ENCODE measurements around the gene PDHB.

The PDHB gene

DNA sequence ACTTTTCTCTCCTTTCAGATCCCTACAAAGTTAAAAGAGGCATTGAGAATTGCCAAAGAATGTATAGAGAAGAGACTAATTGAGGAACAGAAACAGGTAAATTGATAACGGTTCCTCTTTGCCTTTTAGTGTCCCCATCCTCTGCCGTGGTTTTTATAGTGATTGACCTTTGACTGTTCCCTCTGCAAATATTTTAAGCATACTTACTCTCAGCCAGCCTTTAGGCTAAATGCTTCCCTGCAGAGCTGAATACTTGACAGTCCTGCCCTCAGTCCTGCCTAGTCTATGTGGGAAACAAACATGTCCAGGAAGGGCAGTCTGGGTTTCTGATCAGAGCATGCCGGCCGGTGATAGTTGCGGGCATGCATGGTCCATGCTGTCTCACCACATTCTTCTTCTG is 24.7 kb downstream of the PDHB start:
- no peak for DNase-seq (ENCODE audit: extremely low spot score)

GRCh38 chr3:58404396-58404795 is 29.2 kb downstream of the PDHB start:
- DNase-seq (ENCODE audit: extremely low spot score) = peak; percentile 33
- TF ChIP-seq SP1 (IDR thresholded peaks at IDR 0.05) = no peak
- TF ChIP-seq, protein P1, sequence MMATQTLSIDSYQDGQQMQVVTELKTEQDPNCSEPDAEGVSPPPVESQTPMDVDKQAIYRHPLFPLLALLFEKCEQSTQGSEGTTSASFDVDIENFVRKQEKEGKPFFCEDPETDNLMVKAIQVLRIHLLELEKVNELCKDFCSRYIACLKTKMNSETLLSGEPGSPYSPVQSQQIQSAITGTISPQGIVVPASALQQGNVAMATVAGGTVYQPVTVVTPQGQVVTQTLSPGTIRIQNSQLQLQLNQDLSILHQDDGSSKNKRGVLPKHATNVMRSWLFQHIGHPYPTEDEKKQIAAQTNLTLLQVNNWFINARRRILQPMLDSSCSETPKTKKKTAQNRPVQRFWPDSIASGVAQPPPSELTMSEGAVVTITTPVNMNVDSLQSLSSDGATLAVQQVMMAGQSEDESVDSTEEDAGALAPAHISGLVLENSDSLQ (IDR thresholded peaks at IDR 0.05) = peak; percentile 73
- ChIA-PET CTCF (no interaction called here), POLR2A (interaction anchor here (1.3 kb wide), 1 partner anchor 98 kb away, joined by 3 read pairs; the partner anchor contains the start of genes HTD2 and RPP14)

More for the DNA sequence above, 24.7 kb downstream of the PDHB start:
- TF ChIP-seq L3MBTL2 (conservative IDR thresholded peaks at IDR 0.05) (no peak), TARDBP (IDR thresholded peaks at IDR 0.05) (no peak), CTBP1 (IDR thresholded peaks at IDR 0.05; ENCODE audit: borderline replicate concordance) (no peak), HDGF (IDR thresholded peaks at IDR 0.05; ENCODE audit: borderline replicate concordance) (no peak), ELF4 (IDR thresholded peaks at IDR 0.05) (no peak), ZNF384 (IDR thresholded peaks at IDR 0.05) (no peak), FOXM1 (IDR thresholded peaks at IDR 0.05; ENCODE audit: borderline replicate concordance) (no peak), SUZ12 (IDR thresholded peaks at IDR 0.05) (no peak)
- TF ChIP-seq, protein P1 (IDR thresholded peaks at IDR 0.05) = no peak
- POLR2A ChIA-PET = no interaction called here
- CTCF ChIA-PET = no interaction called here

GRCh38 chr3:58403513-58404109 is 30.0 kb downstream of the PDHB start:
- DNase-seq (ENCODE audit: extremely low spot score) = no peak
- POLR2A ChIA-PET = interaction anchor here (1.3 kb wide), 1 partner anchor 98 kb away, joined by 3 read pairs; the partner anchor contains the start of genes HTD2 and RPP14
- TF ChIP-seq SUZ12 (IDR thresholded peaks at IDR 0.05) (no peak), TARDBP (IDR thresholded peaks at IDR 0.05) (no peak), L3MBTL2 (conservative IDR thresholded peaks at IDR 0.05) (no peak), ARNT (IDR thresholded peaks at IDR 0.05) (no peak)
- TF ChIP-seq, protein P1 (IDR thresholded peaks at IDR 0.05) = no peak
- CTCF ChIA-PET = no interaction called here

- CTCF ChIA-PET = interaction anchor here (0.6 kb wide), 1 partner anchor 73 kb away, joined by 3 read pairs; no protein-coding TSS in a partner anchor
- no peak for DNase-seq (ENCODE audit: extremely low spot score)
- POLR2A ChIA-PET = no interaction called here
- TF ChIP-seq CTBP1 (IDR thresholded peaks at IDR 0.05; ENCODE audit: borderline replicate concordance) (no peak), SP1 (IDR thresholded peaks at IDR 0.05) (no peak), ELF4 (IDR thresholded peaks at IDR 0.05) (no peak), BHLHE40 (IDR thresholded peaks at IDR 0.05; ENCODE audit: borderline replicate concordance) (no peak), FOXM1 (IDR thresholded peaks at IDR 0.05; ENCODE audit: borderline replicate concordance) (no peak), L3MBTL2 (conservative IDR thresholded peaks at IDR 0.05) (no peak), FOXA1 (IDR thresholded peaks at IDR 0.05) (no peak), NFRKB (IDR thresholded peaks at IDR 0.05) (no peak), ZNF384 (IDR thresholded peaks at IDR 0.05) (no peak), TARDBP (IDR thresholded peaks at IDR 0.05) (no peak), SUZ12 (IDR thresholded peaks at IDR 0.05) (no peak)
- TF ChIP-seq, protein P1 (IDR thresholded peaks at IDR 0.05) = no peak
Observed at GRCh38 chr3:58398669-58399333, 34.8 kb downstream of the PDHB start.

GRCh38 chr3:58394339-58394738 is 39.3 kb downstream of the PDHB start:
- CTCF ChIA-PET = no interaction called here
- POLR2A ChIA-PET = no interaction called here
- TF ChIP-seq CTBP1 (IDR thresholded peaks at IDR 0.05; ENCODE audit: borderline replicate concordance) (no peak), L3MBTL2 (conservative IDR thresholded peaks at IDR 0.05) (no peak)

GRCh38 chr3:58392181-58392580 is 41.5 kb downstream of the PDHB start:
- no peak for DNase-seq (ENCODE audit: extremely low spot score)
- ChIA-PET CTCF (no interaction called here), POLR2A (no interaction called here)
- no peak for TF ChIP-seq L3MBTL2 (conservative IDR thresholded peaks at IDR 0.05)
- TF ChIP-seq TARDBP (IDR thresholded peaks at IDR 0.05) = no peak
- no peak for TF ChIP-seq CTBP1 (IDR thresholded peaks at IDR 0.05; ENCODE audit: borderline replicate concordance)
- TF ChIP-seq SP1 (IDR thresholded peaks at IDR 0.05) = no peak
- no peak for TF ChIP-seq HDGF (IDR thresholded peaks at IDR 0.05; ENCODE audit: borderline replicate concordance)
- TF ChIP-seq SUZ12 (IDR thresholded peaks at IDR 0.05) = no peak
- no peak for TF ChIP-seq FOXA1 (IDR thresholded peaks at IDR 0.05)

More at GRCh38 chr3:58394339-58394738, 39.3 kb downstream of the PDHB start:
- no peak for DNase-seq (ENCODE audit: extremely low spot score)
